DMS153 treated with DMSO at 0.1 percent for 48 hours (cell line): ENCODE results near the gene NSD2.

ENCODE experiments used
- DNase-seq: peaks from one replicate; lab custom pipeline; 2025; ENCODE audit not compliant: unreplicated experiment; lab: John Stamatoyannopoulos, UW

NSD2 gene

DNA sequence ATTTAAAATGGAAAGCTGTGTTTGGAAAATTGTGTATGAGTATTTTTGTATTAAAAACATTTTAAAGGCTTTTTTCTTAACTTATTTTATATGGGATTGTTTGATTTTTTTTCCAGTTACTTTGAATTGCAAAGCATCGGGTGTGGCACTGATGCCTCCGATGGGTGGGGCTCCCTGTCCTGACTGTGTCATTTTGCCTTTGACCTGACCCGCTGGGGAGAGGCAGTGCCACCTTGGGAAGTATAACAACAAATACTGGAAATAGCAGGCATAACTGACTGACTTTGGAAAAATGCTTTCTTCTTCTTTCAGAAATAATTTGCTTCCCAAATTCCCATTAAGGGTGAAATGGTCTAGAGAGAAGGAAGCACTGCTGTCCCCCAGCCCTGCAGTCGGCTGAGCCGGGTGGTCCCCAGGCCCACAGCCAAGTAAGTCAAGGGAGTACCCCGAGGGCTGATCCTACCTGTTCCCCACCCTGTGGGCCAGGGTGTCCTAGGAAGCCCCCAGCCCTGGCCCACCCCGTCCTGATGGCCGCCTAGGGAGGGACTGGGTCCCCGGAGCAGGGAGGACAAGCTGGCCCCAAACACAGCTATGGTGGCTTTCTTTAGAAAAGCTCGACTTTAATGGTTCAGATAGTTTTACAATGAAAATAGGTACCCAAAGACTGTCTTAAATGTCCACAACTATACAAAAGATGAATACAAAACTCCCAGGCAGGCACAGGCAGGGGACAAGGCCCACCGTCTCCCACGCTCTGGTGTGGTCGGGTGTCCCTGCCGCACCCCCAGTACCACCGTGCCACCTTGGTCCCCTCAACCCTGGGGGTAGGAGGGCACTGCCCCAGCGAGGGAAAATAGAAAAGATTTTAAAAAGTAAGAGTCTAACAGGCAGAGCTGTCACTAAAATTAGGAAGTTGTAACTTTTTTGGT is 111.2 kb downstream of the NSD2 start:
- DNase-seq: no peak

DNA sequence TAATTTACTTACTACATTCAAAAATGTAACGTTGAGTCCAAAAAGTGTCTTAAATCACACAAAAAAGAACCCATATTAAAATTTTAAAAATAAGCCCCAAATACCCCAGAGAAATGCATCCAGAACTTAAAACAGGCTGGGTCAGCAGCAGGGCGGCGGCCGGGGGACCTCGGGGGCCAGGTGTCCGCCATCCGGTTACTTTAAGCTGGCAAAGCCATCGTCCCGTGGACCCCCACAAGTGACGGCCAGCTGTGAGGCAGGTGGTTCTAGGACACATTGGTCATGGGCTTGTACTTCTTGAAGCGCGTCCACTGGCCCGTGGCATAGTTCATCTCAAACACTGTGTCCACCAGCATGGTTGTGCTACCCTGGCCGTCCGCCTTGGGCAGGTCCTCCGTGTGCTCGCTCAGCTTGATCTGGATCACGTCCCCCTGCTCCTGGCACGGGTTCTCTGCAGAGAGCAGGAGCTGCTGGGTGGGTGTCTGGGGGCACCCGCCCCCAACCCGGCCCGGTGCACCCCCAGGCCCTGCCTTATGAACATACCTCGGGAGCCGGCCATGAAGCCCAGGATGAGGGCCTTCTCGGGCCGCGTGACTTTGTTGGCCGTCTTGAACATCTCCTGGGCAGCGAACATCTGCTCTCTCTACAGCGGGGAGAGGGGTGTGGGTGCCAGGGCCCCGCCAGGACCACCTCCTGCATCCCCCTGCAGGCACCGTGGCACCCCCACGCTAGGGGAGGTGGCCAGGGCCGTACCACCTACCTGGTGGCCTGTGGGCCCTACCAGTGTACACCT is 112.1 kb downstream of the NSD2 start:
- DNase-seq: no peak

DNA sequence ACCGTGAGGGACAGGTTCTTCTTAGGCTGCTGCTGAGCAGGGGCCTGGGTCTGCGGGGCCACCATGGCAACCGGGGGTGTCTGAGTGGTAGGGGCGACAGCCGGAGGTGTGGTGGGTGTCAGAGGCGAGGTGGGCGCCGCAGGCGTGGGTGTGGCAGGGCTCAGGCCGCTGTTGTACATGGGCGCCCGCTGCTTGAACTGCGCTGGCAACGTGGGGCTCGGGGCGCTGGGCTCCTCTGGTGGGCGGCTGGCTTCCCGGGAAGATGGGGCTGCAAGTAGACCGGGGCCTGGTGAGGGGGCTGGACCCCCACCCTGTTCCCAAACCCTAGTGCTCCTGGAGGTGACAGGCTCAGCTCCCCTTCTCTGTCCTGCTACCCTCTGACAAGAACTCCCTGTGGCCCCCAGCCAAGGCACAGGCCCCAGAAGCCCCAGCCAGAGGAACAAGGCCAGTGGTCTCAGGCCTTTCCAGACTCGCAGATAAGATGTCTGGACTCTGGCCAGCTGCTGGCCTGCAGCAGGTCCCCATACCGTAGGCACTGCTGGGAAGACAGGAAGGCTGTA is 112.7 kb downstream of the NSD2 start:
- no peak for DNase-seq

DNA sequence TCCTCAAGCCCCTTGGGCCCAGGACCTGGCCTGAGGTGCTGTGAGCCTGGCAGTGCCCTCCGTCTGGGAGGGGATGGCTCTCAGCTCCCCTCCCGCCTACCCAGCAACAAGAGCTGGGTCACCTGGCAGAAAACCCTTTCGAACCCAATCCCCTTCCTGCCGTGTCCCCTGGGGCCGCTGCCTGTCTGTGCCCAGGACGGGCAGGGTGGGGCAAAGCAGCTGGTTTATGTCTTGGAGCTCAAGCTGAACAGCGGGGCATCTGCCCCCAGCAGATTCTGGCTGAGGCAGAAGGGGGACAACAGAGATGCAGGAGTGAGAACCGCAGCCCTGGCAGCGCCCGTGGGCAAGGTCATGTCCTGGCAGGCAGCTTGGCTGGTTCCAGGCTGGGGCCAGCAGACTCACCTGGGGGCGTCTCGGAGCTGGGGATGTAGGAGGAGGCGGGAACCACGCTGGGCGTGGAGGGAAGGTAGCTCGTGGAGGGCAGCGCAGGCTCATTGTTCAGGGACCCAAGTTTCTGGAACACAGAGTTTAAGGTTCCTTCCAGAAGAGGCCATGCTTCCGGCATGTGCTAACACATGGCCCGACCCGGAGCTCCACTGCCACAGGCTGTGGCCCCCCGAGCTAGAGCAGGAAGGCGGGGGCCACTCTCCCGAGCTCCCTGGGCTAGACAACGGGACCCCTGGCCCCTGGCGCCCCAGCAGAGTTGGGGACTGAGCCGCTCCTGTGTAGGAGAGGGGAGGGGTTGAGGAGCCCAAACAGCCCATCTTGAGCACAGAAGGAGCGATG is 113.4 kb downstream of the NSD2 start:
- no peak for DNase-seq

DNA sequence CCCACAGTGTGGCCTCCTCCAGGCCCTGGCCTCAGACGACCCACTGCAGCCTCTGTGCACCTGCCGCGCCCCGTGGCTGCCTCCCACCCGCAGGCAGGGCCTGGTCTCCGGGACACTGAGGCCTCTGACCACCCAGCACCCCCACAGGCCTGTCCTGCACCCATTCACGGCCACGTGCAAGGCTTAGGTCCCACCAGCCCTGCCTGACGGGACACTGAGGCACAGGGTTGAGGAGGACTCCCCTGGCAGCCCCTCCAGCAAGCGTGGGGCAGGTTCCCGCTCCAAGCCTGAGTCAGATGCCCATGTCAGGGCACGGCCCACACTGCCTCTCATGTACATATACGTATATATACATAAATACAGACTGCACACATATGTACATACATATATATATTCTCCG is 114.1 kb downstream of the NSD2 start:
- no peak for DNase-seq

DNA sequence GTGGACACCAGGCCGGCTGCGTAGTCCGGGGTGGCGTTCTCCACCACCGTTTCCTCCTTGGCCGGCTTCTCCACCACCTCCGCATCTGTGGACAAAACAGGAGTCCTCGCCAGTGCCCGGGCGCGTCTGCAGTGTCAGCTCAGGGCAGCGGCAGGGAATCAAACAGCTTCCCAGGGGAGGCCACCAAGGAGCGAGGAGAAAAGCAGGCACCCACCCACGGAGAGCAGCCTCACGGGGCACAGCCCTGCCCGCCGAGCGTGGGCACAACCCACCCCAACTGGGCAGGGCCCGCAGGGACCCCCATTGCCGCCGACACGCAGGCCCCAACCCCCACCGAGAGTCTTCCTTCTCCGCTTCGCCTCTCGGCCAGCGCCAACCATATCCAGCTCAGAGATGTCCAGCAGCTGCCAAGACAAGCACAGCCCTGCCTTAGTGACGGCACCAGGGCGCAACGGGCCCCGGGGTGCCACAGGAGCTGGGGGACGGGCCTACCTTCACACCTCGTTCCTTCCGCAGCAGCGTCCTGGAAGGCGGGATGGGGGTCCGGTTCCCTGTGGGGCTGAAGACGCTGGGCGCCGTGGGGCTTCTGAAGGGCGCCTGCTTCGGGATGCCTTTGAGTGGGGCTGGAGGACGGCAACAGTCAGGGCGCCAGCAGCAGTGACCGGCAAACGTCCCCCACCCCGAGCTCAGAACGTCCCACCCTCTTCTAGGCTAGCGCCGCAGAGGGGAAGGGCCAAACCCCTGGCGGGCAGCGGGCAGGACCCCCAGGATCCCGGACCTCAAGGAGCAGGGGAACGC is 114.8 kb downstream of the NSD2 start:
- DNase-seq: no peak

DNA sequence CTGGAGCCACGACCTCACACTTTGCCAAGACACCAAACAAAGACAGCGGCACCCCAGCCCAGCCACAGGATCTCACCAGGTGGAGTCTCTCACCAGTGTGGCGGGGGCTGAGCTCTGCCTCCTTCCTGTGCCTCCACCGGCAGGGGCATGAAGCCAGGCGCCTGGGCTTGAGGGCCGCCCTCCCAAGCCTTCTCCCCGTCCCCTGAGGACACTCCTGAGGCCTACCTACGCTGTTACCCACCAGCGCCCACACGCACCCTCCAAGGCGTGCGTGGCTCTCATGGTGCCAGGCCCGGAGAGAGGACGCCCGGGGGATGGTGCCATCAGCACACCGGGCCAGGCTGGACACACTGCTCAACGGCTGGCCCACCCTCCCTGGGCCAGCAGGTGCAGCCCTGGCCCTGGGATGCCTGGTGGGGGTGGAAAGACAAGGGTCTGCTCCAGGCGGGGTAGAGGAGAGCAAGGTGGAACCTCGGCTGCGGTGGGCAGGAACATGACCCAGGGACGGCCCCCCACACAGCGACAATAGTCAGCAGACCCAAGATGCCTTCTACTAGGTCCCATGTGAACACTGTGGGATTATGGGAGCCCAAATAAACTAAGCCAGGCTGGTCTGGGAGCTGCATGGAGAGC is 115.5 kb downstream of the NSD2 start:
- DNase-seq: no peak

DNA sequence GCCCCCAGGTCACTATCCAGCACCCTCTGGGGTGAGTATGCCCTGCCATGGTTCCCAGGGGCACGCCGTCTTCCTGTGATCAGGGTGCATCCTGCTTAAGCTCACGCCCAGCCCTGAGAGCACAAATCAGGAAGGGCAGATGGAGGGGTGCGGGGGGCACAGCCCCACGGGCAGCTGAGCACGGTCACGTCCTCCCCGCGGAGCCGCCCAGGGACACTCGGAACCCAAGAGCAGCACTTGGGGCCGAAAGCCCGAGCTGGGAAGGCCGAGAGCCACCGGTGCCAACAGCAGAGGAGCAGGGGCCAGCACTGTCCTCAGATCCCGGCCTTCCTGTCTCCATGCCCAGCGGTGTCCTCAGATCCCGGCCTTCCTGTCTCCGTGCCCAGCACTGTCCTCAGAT is 116.1 kb downstream of the NSD2 start:
- DNase-seq: no peak

DNA sequence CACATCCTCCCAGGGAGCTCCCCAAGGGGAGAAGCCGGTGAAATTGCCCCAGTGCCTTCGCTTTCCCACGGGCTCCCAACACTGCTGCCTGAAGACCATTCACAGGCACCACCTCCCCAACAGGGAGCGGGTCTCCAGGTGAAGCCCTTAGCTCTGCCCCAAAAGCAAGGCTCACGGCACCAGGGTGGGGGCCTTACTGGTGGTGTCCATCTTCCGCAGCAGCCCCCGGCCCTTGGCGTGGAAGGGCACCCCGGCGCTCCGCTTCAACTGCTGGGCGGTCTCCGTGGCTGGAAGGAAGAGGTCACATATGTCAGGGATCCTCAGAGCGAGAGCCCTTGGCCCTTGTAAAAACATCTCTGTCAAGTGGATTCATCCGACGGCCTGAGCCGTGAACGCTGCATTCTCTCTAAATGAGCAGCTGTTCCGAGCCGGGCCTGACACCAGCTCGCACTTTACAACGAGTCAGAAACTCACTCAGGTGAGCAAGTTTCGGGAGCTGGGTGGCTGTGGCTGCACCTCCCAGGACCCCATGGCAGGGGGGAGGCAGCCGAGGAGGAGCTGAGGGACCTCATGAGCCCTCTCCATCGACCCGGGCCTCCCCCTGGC is 116.6 kb downstream of the NSD2 start:
- DNase-seq: no peak

DNA sequence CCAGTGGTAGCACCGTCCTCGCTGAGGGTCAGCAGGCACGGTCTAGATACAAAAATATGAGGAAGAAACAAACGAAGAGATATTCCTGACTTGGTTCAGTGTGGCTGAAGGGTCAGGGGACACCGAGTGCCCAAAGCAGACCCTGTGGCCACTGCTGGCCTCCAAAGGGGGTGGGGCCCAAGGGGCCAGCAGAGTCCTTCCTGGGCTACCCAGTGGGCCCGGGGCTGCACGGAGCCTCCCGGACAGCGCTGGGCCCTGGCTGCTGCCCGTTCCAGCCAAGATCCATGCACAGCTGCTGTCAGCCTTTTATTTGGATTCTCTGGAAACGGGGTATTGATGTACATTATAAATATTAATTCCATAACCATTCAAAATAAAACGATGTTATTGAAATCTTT is 117.1 kb downstream of the NSD2 start:
- no peak for DNase-seq

DNA sequence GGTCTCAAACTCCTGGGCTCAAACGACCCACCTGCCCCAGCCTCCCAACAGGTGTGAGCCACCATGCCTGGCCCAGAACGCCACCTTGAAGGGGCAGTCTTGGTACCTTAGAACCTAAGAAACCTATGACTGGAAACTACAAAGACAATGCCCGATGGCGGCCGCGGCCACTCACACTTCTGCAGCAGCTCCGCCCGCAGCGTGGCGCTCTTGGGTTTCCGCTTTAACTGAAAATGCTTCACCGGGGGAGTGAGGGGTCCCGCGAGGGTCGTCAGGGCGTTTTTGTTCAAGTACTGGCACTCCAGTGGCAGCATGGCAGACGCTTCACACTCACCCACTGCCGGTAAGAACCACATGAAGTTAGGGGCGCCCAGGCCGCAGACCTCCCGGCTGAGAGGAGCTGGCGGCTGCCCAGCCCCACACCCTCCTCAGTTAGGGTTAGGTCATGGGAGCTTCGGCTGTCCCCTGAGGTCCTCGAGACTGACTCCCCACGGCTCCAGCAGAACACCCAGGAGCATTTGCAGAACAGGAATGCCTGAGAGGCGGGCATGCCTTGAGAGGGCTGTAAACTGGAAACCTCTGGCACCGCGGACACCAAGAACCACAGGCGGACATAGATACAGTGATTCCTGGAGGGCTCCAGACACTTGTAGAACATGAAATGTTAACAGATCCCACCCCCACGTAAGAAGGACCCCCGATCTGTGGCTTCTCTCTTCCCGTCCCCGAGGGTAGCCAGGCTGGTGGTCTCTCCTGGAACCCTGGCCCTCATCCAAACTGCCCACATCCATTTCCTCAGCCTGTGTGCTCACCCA is 118.5 kb downstream of the NSD2 start:
- DNase-seq: no peak

DNA sequence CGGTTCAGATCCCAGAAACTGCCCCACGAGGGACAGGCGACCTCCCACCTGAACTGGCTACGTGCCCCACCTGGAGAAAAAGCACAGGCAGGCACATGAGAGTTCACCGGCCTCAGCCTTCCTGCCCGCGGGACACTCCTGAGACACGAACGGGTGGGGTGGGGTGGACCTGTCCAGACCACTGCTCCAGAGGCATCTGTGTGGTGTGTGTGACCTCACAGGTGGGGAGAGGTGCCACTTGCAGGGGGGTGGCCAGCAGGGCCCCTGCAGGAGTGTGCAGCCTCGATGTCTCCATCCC is 119.1 kb downstream of the NSD2 start:
- no peak for DNase-seq

DNA sequence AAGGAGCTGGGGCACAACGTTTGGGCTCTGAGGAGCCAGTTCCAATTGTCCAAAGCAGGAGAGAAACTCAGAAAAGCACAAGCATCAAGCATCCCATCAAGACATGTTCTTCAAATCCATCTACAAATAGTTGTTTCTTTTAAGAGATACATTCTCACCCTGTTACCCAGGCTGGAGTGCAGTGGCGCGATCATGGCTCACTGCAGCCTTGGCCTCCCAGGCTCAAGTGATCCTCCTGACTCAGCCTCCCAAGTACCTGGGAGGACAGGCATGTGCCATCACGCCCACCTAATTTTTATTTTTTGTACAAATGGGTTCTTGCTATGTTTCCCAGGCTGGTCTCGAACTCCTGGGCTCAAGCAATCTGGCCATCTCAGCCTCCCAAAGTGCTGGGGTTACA is 119.5 kb downstream of the NSD2 start:
- no peak for DNase-seq

DNA sequence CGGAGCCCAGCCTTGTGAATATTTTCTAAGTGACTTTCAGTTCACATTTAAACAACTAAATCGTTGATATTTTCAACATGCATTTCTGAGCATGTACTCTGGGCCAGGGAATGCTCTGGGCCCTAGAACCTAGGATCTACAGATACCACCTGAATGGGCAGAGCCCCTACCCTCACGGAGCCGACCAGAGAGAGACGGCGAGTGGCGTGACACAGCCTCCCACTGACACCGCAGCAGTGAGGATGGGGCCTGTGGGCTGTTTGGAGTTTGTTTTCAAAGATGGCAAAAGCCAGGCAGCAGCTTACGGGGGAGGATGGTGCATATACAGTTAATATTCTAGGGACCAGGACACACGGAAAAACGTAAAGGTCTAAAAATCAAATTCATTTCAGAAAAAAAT is 119.9 kb downstream of the NSD2 start:
- DNase-seq: no peak

DNA sequence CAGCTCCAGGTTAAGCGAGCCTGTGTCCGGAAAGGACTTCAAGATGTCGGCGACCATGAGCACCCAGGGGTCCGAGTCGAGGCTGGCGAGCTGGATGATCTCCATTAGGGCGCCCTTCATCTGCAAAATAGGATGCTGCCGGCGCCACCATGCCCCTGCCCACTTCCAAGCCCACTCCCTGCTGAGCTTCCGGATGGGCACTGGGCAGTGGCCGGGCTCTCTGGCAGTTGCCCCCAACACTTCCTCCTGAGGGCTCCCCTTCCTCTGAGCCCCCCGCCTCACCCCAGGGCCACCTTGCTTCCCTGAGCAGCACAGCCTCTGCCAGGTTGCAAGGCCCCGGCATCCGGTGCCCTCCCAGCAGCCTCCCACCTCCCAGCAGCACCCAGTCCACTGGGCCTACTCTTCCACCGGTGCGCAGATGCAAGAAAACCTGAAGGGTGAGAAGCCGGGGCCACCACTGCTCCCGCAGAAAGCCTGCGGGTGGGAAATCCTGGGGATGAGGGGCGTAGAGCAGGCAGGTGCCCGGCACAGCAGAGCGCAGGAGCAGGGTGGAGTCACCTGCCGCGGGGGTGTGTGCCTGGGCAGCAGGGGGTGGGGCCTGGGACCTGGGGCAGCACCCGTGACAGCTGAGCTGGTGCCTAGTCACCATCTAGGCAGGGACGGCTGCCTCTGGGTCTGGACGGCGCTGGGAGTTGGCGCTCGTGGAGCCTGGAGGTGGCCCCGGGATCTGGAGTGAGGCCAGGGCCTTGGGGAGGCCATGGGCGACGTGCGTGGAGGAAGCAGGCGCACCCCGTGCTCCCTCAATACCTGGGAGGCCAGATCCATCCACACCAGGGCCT is 120.6 kb downstream of the NSD2 start:
- DNase-seq: no peak

DNA sequence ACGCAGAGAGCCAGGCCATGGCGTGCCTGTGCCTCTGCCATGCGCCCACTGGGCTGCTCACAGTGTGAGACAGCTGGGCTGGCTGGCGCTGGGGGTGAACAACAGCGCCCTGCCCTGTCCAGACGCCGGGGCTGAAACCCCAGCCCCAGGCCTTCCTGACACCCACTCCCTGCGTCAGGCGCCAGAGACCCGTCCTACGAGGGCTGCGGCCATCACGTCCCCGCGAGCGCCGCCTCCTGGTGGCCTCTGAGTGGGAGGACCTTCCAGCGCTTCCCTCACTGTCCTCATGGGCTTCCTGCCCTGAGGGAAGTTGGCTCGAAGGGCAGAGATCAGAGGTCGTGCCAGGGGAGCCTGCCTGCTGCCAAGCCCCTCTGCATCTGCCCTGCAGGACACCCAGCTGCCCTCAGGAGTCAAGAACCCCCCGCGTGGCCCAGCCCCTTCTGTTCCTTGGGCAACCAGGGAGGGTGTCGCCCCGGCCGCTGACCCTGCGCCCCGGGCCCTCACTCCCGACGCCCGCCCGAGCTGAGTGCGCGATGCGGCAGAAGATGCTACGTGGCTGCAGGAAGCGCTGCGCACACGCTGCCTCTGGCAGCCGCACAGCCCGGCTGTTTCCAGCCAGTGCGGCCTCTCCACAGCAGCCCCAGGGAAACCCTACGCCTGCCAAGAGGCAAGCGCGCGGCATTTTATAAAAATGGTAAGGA is 121.4 kb downstream of the NSD2 start:
- DNase-seq: no peak

DNA sequence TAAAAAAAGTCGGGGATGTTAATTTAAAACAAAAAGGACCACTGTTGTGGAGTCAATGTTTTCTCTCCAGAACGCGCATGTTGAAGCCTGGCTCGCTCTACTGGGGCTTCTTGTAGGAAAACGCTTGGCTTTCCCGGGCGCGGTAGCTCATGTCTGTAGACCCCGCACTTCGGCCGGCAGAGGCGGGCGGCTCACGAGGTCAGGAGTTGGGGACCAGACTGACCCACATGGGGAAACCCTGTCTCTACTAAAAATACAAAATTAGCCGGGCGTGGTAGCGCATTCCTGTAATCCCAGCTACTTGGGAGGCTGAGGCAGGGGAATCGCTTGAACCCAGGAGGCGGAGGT is 122.0 kb downstream of the NSD2 start:
- no peak for DNase-seq
